HCT116 (cell line): Measurements from ENCODE around the gene P2RY14. TPM values are rescaled to one million over a fixed set of nuclear protein-coding genes. Genes with fewer than 3 reads are reported as not detected.

Experiments
- ATAC-seq: fragments of 200-7000 bp; cut with Tn5 transposase; 2 replicates; pipeline ENCODE4 v1.9.1; 2020; ENCODE audit warnings: mild to moderate bottlenecking, moderate library complexity
- BruUV-seq: library from RNA; stranded (reverse); fragments of 400-500 nt; replicated peaks from 2 replicates; lab custom pipeline; 2021; lab: Mats Ljungman, UMichigan
- CTCF ChIA-PET: fragments of 300-600 bp; sonication (Branson Sonifier 250); formaldehyde crosslinking; loops from one replicate; lab custom pipeline; 2021; ENCODE audit warnings: antibody characterized with exemption; lab: Charles Lee
- POLR2A ChIA-PET: fragments of 300-600, 350-600 bp; sonication (Branson Sonifier 250); formaldehyde crosslinking; loops from one replicate; lab custom pipeline; 2021; ENCODE audit warnings: antibody characterized with exemption; lab: Charles Lee
- RAD21 ChIA-PET, 2 experiments: fragments of 300-600 bp; sonication (Branson Sonifier 250); formaldehyde crosslinking; loops; one replicate each; lab custom pipeline; 2023; ENCODE audit warnings: low total read pairs in 2 of 2; ENCODE audit not compliant: uncharacterized antibody in 2 of 2, unreplicated experiment in 2 of 2, low non-redundant PET in 1 of 2; lab: Charles Lee
- DNase-seq: peaks from one replicate; pipeline ENCODE4 v3.0.0-alpha.2; 2010; ENCODE audit warnings: low read depth, low spot score
- H2AFZ ChIP-seq: fragments of 200-600 bp; shearing (Covaris generic), sonication (generic); 2 replicates; pipeline ENCODE4 v1.6.1; 2017; ENCODE audit warnings: low read depth, mixed run types, mixed read lengths, antibody characterized with exemption, low read length; ENCODE audit not compliant: poor library complexity, severe bottlenecking
- H3K27ac ChIP-seq: 2 replicates; pipeline ENCODE4 v1.5.1; 2012; ENCODE audit warnings: low read depth, low read length
- H3K27me3 ChIP-seq: fragments of 200-600 bp; sonication (generic); 2 replicates; pipeline ENCODE4 v1.6.1; 2016; ENCODE audit warnings: mixed run types, low read length, mixed read lengths; ENCODE audit not compliant: insufficient read depth
- H3K36me3 ChIP-seq, 2 experiments: fragments of 200-500 bp in 1 of 2; fragments of 200-600 bp in 1 of 2; sonication (Bioruptor generic) in 1 of 2; sonication (generic) in 1 of 2; 2 replicates each; pipeline versions ENCODE4 v1.5.1 to v1.6.1; 2014 to 2016; ENCODE audit warnings: low read length in 2 of 2, inconsistent platforms in 1 of 2, mixed read lengths in 1 of 2, mixed run types in 1 of 2; ENCODE audit not compliant: insufficient read depth in 2 of 2, control insufficient read depth in 1 of 2
- H3K4me1 ChIP-seq, 2 experiments: fragments of 200-600 bp in 1 of 2; sonication (generic) in 1 of 2; 2 replicates each; pipeline versions ENCODE4 v1.5.1 to v1.6.1; 2012 to 2017; ENCODE audit warnings: low read length in 2 of 2, inconsistent platforms in 1 of 2, mild to moderate bottlenecking in 1 of 2, mixed read lengths in 1 of 2, mixed run types in 1 of 2, moderate library complexity in 1 of 2; ENCODE audit not compliant: insufficient read depth in 2 of 2, control insufficient read depth in 1 of 2
- H3K4me2 ChIP-seq: fragments of 200-600 bp; sonication (generic); 2 replicates; pipeline ENCODE4 v1.6.1; 2017; ENCODE audit warnings: mixed run types, low read length, mixed read lengths
- H3K4me3 ChIP-seq, 2 experiments: fragments of 200-600 bp in 1 of 2; sonication (generic) in 1 of 2; replicated peaks in 1 of 2; 2 replicates each; pipeline ENCODE4 v1.5.1; 2011 to 2016; ENCODE audit warnings: low read length in 2 of 2, control low read depth in 1 of 2, low read depth in 1 of 2, mild to moderate bottlenecking in 1 of 2, mixed read lengths in 1 of 2, mixed run types in 1 of 2
- H3K79me2 ChIP-seq: fragments of 200-600 bp; sonication (generic); 2 replicates; pipeline ENCODE4 v1.6.1; 2017; ENCODE audit warnings: mild to moderate bottlenecking, mixed run types, low read length, moderate library complexity, mixed read lengths; ENCODE audit not compliant: insufficient read depth
- H3K9ac ChIP-seq: fragments of 200-600 bp; sonication (generic); 2 replicates; pipeline ENCODE4 v1.6.1; 2016; ENCODE audit warnings: low read length, mixed read lengths
- H3K9me2 ChIP-seq: fragments of 200-600 bp; sonication (generic), shearing (Covaris generic); 2 replicates; pipeline ENCODE4 v1.6.1; 2017; ENCODE audit warnings: mixed run types, mild to moderate bottlenecking, moderate library complexity; ENCODE audit not compliant: insufficient read depth
- H3K9me3 ChIP-seq, 2 experiments: fragments of 200-500 bp in 1 of 2; fragments of 200-600 bp in 1 of 2; sonication (Bioruptor generic) in 1 of 2; sonication (generic) in 1 of 2; 2 replicates each; pipeline ENCODE4 v1.6.1; 2014 to 2017; ENCODE audit warnings: low read length in 2 of 2, mixed read lengths in 2 of 2, inconsistent platforms in 1 of 2, low read depth in 1 of 2, mild to moderate bottlenecking in 1 of 2, mixed run types in 1 of 2, moderate library complexity in 1 of 2; ENCODE audit not compliant: control insufficient read depth in 1 of 2, insufficient read depth in 1 of 2
- H4K20me1 ChIP-seq: fragments of 200-600 bp; sonication (generic), shearing (Covaris generic); 2 replicates; pipeline ENCODE4 v1.6.1; 2017; ENCODE audit warnings: mixed run types, mild to moderate bottlenecking, moderate library complexity; ENCODE audit not compliant: insufficient read depth
- CBX3 ChIP-seq: IDR thresholded peaks from 2 replicates; pipeline ENCODE4 v1.6.1; 2012; ENCODE audit warnings: low read depth
- CEBPB ChIP-seq: IDR thresholded peaks from 2 replicates; pipeline ENCODE4 v1.6.1; 2012; ENCODE audit warnings: low read depth
- EGR1 ChIP-seq: IDR thresholded peaks from 2 replicates; pipeline ENCODE4 v1.6.1; 2012; ENCODE audit warnings: low read depth
- EZH2 ChIP-seq: fragments of 200-600 bp; sonication (generic); IDR thresholded peaks from 2 replicates; pipeline ENCODE4 v1.6.1; 2017; ENCODE audit warnings: antibody characterized with exemption, mixed run types
- EZH2phosphoT487 ChIP-seq: fragments of 200-600 bp; IDR thresholded peaks from 2 replicates; pipeline ENCODE4 v1.6.1; 2018; ENCODE audit warnings: antibody characterized with exemption, borderline replicate concordance
- FOSL1 ChIP-seq: IDR thresholded peaks from 2 replicates; pipeline ENCODE4 v1.6.1; 2012; ENCODE audit warnings: low read depth
- JUND ChIP-seq: IDR thresholded peaks from 2 replicates; pipeline ENCODE4 v1.6.1; 2012
- POLR2A ChIP-seq: IDR thresholded peaks from 2 replicates; pipeline ENCODE4 v1.7.0; 2011; ENCODE audit warnings: borderline replicate concordance; ENCODE audit not compliant: insufficient read depth, insufficient read length; ENCODE audit errors: extremely low read depth
- RAD21 ChIP-seq: IDR thresholded peaks from 2 replicates; pipeline ENCODE4 v1.6.1; 2012; ENCODE audit warnings: low read depth, mild to moderate bottlenecking
- SP1 ChIP-seq: IDR thresholded peaks from 2 replicates; pipeline ENCODE4 v1.6.1; 2012; ENCODE audit warnings: low read depth
- TCF7L2 ChIP-seq: IDR thresholded peaks from 2 replicates; pipeline ENCODE4 v1.7.0; 2011; ENCODE audit warnings: borderline replicate concordance, inconsistent platforms; ENCODE audit not compliant: insufficient read depth, insufficient read length; ENCODE audit errors: extremely low read depth
- YY1 ChIP-seq: IDR thresholded peaks from 2 replicates; pipeline ENCODE4 v1.6.1; 2011; ENCODE audit warnings: low read length, low read depth, moderate library complexity, mild to moderate bottlenecking; ENCODE audit not compliant: insufficient replicate concordance; ENCODE audit errors: extremely low read depth
- ZFX ChIP-seq: fragments of 450-650 bp; IDR thresholded peaks from 2 replicates; pipeline ENCODE4 v1.6.1; 2017
- ZNF274 ChIP-seq: fragments of 200-500 bp; sonication (Bioruptor generic); IDR thresholded peaks from 2 replicates; pipeline ENCODE4 v1.6.1; 2014; ENCODE audit warnings: mild to moderate bottlenecking, low read depth, low read length, inconsistent platforms
- intact Hi-C: fragments of 100-400 bp; cut with micrococcal nuclease; formaldehyde crosslinking; loops from 2 replicates; pipeline ENCODE4 v1.10.0; 2022
- total RNA-seq: library from RNA; stranded (reverse); gene quantifications from one replicate; pipeline ENCODE4 v1.2.1, GENCODE V29; 2021; ENCODE audit not compliant: unreplicated experiment
- TF ChIP-seq, protein P1 (sequence below): IDR thresholded peaks from 2 replicates; pipeline ENCODE4 v1.6.1; 2011; ENCODE audit warnings: mild to moderate bottlenecking, low read length, moderate library complexity; ENCODE audit not compliant: insufficient replicate concordance; ENCODE audit errors: extremely low read depth
- TF ChIP-seq, protein P2 (sequence below): IDR thresholded peaks from 2 replicates; pipeline ENCODE4 v1.6.1; 2012; ENCODE audit warnings: low read depth

Gene P2RY14
- total RNA-seq, 1 experiment from 2014 or later: not detected

DNA sequence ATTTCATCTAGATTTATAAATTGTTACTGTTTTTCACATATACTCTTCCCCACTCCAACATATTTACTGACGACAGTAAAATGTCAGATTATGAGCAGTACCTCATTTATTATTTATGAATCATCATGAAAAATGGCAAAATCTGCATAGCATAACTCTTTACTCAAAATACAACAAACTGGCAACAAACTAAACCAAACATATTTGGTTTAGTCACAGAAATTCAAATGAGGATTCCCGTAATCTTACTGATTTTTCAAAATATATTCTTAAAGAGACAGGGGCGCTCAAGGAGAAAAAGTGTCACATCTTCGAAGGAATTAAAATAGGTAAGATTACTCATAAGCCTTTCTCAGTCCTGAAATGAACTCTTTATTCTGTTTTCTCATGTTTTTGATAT lies 41.3 kb upstream of the P2RY14 start:
- H3K79me2 ChIP-seq: no peaks in the 10 kb centered on the region
- ATAC-seq: no peak
- RAD21 ChIA-PET: no interaction called here
- no peaks in the 10 kb centered on the region for H3K36me3 ChIP-seq
- peaks cover 43 to 46% of the 10 kb centered on the region in 2 experiments for H3K4me1 ChIP-seq
- no peak overlapping the region for H3K9ac ChIP-seq
- POLR2A ChIA-PET: no interaction called here
- H2AFZ ChIP-seq: no peak overlapping the region
- BruUV-seq: no TSS peak
- intact Hi-C loops: no loop called here
- TF ChIP-seq CBX3 (no peak), EZH2phosphoT487 (no peak), ZNF274 (no peak), YY1 (no peak)
- no peaks in the 10 kb centered on the region for H3K9me3 ChIP-seq
- H3K9me2 ChIP-seq: no peaks in the 10 kb centered on the region
- DNase-seq: no peak
- no peak overlapping the region for H3K27ac ChIP-seq
- H3K4me3 ChIP-seq: no peak overlapping the region
- no peaks in the 10 kb centered on the region for H4K20me1 ChIP-seq
- H3K4me2 ChIP-seq: no peak overlapping the region
- H3K27me3 ChIP-seq: no peaks in the 10 kb centered on the region
- CTCF ChIA-PET: interaction anchor here (1.6 kb wide), 1 partner anchor 8 kb away, joined by 5 read pairs; no protein-coding TSS in a partner anchor

DNA sequence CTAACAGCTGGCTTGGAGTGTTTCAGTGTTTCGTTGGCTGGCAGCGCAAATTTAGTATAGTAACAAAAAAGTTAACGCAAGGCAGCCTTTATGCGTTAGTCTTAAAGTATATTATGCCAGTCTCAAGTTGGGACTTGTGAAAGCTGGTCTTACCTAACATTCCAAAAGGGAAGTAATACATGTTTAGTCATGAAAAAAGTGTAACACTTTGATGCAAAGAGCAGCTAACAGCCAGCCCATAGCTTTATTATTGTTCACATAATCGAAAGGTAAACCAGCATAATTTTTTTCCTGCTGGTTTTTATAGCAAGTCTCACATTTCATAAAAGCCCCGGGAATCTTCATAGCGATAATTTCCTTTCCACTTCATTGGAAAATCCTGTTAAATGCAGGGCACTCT lies 40.6 kb upstream of the P2RY14 start:
- Histone ChIP-seq H3K9me3 (no peaks in the 10 kb centered on the region), H3K4me3 (no peak overlapping the region), H2AFZ (no peak overlapping the region), H3K79me2 (no peaks in the 10 kb centered on the region), H3K27me3 (no peaks in the 10 kb centered on the region), H3K4me2 (peak overlapping the region; percentile 77), H3K9ac (no peak overlapping the region), H3K4me1 (peaks cover 44 to 52% of the 10 kb centered on the region in 2 experiments), H3K9me2 (no peaks in the 10 kb centered on the region), H3K27ac (no peak overlapping the region), H3K36me3 (no peaks in the 10 kb centered on the region), H4K20me1 (no peaks in the 10 kb centered on the region)
- POLR2A ChIA-PET: no interaction called here
- no TSS peak for BruUV-seq
- RAD21 ChIA-PET: interaction anchor here in 1 of 2 experiments (0.7 kb wide), 1 partner anchor 15 kb away, joined by 3 read pairs; no protein-coding TSS in a partner anchor
- no peak for ATAC-seq
- intact Hi-C loops: no loop called here
- CTCF ChIA-PET: interaction anchor here (1.6 kb wide), 1 partner anchor 9 kb away, joined by 5 read pairs; no protein-coding TSS in a partner anchor
- no peak for DNase-seq
- TF ChIP-seq, protein P1, sequence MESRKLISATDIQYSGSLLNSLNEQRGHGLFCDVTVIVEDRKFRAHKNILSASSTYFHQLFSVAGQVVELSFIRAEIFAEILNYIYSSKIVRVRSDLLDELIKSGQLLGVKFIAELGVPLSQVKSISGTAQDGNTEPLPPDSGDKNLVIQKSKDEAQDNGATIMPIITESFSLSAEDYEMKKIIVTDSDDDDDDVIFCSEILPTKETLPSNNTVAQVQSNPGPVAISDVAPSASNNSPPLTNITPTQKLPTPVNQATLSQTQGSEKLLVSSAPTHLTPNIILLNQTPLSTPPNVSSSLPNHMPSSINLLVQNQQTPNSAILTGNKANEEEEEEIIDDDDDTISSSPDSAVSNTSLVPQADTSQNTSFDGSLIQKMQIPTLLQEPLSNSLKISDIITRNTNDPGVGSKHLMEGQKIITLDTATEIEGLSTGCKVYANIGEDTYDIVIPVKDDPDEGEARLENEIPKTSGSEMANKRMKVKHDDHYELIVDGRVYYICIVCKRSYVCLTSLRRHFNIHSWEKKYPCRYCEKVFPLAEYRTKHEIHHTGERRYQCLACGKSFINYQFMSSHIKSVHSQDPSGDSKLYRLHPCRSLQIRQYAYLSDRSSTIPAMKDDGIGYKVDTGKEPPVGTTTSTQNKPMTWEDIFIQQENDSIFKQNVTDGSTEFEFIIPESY: no peak
- no peak for TF ChIP-seq SP1
- no peak for TF ChIP-seq FOSL1
- TF ChIP-seq JUND: no peak
- no peak for TF ChIP-seq EZH2phosphoT487
- no peak for TF ChIP-seq ZFX
- TF ChIP-seq TCF7L2: no peak
- TF ChIP-seq EZH2: no peak
- no peak for TF ChIP-seq RAD21
- no peak for TF ChIP-seq CEBPB
- no peak for TF ChIP-seq YY1
- TF ChIP-seq POLR2A: no peak
- no peak for TF ChIP-seq EGR1
- TF ChIP-seq, protein P2, sequence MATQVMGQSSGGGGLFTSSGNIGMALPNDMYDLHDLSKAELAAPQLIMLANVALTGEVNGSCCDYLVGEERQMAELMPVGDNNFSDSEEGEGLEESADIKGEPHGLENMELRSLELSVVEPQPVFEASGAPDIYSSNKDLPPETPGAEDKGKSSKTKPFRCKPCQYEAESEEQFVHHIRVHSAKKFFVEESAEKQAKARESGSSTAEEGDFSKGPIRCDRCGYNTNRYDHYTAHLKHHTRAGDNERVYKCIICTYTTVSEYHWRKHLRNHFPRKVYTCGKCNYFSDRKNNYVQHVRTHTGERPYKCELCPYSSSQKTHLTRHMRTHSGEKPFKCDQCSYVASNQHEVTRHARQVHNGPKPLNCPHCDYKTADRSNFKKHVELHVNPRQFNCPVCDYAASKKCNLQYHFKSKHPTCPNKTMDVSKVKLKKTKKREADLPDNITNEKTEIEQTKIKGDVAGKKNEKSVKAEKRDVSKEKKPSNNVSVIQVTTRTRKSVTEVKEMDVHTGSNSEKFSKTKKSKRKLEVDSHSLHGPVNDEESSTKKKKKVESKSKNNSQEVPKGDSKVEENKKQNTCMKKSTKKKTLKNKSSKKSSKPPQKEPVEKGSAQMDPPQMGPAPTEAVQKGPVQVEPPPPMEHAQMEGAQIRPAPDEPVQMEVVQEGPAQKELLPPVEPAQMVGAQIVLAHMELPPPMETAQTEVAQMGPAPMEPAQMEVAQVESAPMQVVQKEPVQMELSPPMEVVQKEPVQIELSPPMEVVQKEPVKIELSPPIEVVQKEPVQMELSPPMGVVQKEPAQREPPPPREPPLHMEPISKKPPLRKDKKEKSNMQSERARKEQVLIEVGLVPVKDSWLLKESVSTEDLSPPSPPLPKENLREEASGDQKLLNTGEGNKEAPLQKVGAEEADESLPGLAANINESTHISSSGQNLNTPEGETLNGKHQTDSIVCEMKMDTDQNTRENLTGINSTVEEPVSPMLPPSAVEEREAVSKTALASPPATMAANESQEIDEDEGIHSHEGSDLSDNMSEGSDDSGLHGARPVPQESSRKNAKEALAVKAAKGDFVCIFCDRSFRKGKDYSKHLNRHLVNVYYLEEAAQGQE: no peak
